Mammary epithelial cell (primary cell): ENCODE data around the gene EFR3B.

Experiments used
- CTCF ChIP-seq, 2 donors: IDR thresholded peaks in 1 of 2; conservative IDR thresholded peaks in 1 of 2; 2 replicates each; pipeline ENCODE4 v1.5.1; 2011 to 2012; ENCODE audit warnings: inconsistent platforms in 2 of 2, low read length in 2 of 2, mild to moderate bottlenecking in 2 of 2, control low read depth in 1 of 2, low read depth in 1 of 2; ENCODE audit not compliant: insufficient read depth in 1 of 2; ENCODE audit errors: extremely low read depth in 1 of 2
- EZH2 ChIP-seq: IDR thresholded peaks from 2 replicates; pipeline ENCODE4 v1.6.1; 2012; ENCODE audit warnings: low read length, inconsistent platforms, borderline replicate concordance

DNA sequence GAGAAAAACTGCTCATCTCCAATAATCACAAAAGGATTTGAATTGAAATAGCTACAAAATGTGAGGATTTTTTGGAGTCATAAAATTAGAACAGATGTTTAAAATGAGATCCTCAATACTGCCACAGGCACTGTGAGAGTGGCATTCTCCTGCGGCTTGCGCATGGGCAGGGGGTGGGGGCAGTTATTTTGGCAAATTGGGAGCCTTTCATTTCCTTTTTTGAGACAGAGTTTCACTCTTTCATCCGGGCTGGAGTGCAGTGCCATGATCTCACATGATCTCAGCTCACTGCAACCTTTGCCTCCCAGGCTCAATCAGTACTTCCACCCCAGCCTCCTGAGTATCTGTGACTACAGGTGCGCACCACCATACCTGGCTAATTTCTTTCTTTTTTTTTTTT lies 84.1 kb downstream of the EFR3B start:
- TF ChIP-seq CTCF (conservative IDR thresholded peaks at IDR 0.05 in 1 of 2, IDR thresholded peaks at IDR 0.05 in 1 of 2; ENCODE audit: extremely low read depth in 1 of 2, insufficient read depth in 1 of 2, low read depth in 1 of 2, low read length in 2 of 2) (no peak), EZH2 (no peak)
